OCI-LY3 (cell line): Measurements from ENCODE around the gene LRRFIP2.
"Not testable (repeated sequence)": the region's sequence is repeated elsewhere in the genome, so short reads cannot be mapped to it uniquely, and the experiment has no call there.

Source experiments
- H2AFZ ChIP-seq: fragments of 200-600, 300-600 bp; shearing (Covaris generic); 2 replicates; pipeline ENCODE4 v1.6.0; 2014; ENCODE audit warnings: antibody characterized with exemption, low read depth, low read length
- H3K27ac ChIP-seq: fragments of 200-600, 300-600 bp; sonication (generic); 2 replicates; pipeline ENCODE4 v1.5.1; 2014; ENCODE audit warnings: mild to moderate bottlenecking, low read length, moderate library complexity, mixed read lengths
- H3K27me3 ChIP-seq: fragments of 200-600, 300-600 bp; sonication (generic); 2 replicates; pipeline ENCODE4 v1.6.1; 2014; ENCODE audit warnings: low read depth, low read length, mixed read lengths
- H3K36me3 ChIP-seq: fragments of 200-600, 300-600 bp; sonication (generic); replicated peaks from 2 replicates; pipeline ENCODE3; 2014; ENCODE audit warnings: low read depth, low read length, mixed read lengths
- H3K4me1 ChIP-seq: fragments of 300-600, 200-600 bp; sonication (generic); 2 replicates; pipeline ENCODE4 v1.6.1; 2014; ENCODE audit warnings: low read length, mixed read lengths
- H3K4me2 ChIP-seq: fragments of 200-600, 300-600 bp; sonication (generic); 2 replicates; pipeline ENCODE4 v1.6.1; 2014; ENCODE audit warnings: low read length, mixed read lengths
- H3K4me3 ChIP-seq: fragments of 300-600, 200-600 bp; sonication (generic); 2 replicates; pipeline ENCODE4 v1.5.1; 2014; ENCODE audit warnings: antibody characterized with exemption, mild to moderate bottlenecking, low read length, moderate library complexity
- H3K79me2 ChIP-seq: fragments of 300-600, 200-600 bp; shearing (Covaris generic); 2 replicates; pipeline ENCODE4 v1.6.1; 2014; ENCODE audit warnings: mild to moderate bottlenecking, low read length, mixed read lengths
- H3K9ac ChIP-seq: fragments of 300-600, 200-600 bp; shearing (Covaris generic); 2 replicates; pipeline ENCODE4 v1.6.0; 2014; ENCODE audit warnings: mild to moderate bottlenecking, low read length, moderate library complexity
- H3K9me3 ChIP-seq: fragments of 200-600, 300-600 bp; shearing (Covaris generic); 2 replicates; pipeline ENCODE4 v1.6.1; 2014; ENCODE audit warnings: low read length, mixed read lengths; ENCODE audit not compliant: insufficient read depth
- H4K20me1 ChIP-seq: fragments of 200-600, 300-600 bp; sonication (generic); 2 replicates; pipeline ENCODE4 v1.6.1; 2016; ENCODE audit warnings: low read length, mixed read lengths; ENCODE audit not compliant: insufficient read depth
- CTCF ChIP-seq: fragments of 200-600, 300-600 bp; sonication (generic); IDR thresholded peaks from 2 replicates; pipeline ENCODE4 v1.5.1; 2014; ENCODE audit warnings: antibody characterized with exemption, low read length, low read depth
- EZH2phosphoT487 ChIP-seq: fragments of 200-600 bp; shearing (Covaris generic); IDR thresholded peaks from 2 replicates; pipeline ENCODE4 v1.6.1; 2018; ENCODE audit warnings: antibody characterized with exemption, mixed run types, low read depth

The LRRFIP2 gene

GRCh38 chr3:37216597-37217097 lies 42.3 kb upstream of the LRRFIP2 start:
- no peak for TF ChIP-seq CTCF
- no peak for TF ChIP-seq EZH2phosphoT487
- no peaks in the 10 kb centered on the region for H3K36me3 ChIP-seq
- H4K20me1 ChIP-seq = no peaks in the 10 kb centered on the region
- 0 out of 2 replicates have a peak, but pooled peaks cover 2% of the 10 kb centered on the region for H3K4me1 ChIP-seq
- no peak overlapping the region for H3K9ac ChIP-seq
- H3K4me3 ChIP-seq = no peak overlapping the region
- H2AFZ ChIP-seq = no peak overlapping the region
- H3K27ac ChIP-seq = no peak overlapping the region
- no peaks in the 10 kb centered on the region for H3K27me3 ChIP-seq
- H3K9me3 ChIP-seq = no peaks in the 10 kb centered on the region
- no peak overlapping the region for H3K4me2 ChIP-seq
- H3K79me2 ChIP-seq = no peaks in the 10 kb centered on the region

- Histone ChIP-seq H3K9ac (no peak overlapping the region), H3K9me3 (no peaks in the 10 kb centered on the region), H3K4me2 (no peak overlapping the region), H3K79me2 (no peaks in the 10 kb centered on the region), H3K4me3 (no peak overlapping the region), H3K36me3 (no peaks in the 10 kb centered on the region), H3K27ac (no peak overlapping the region), H4K20me1 (no peaks in the 10 kb centered on the region), H3K4me1 (0 out of 2 replicates have a peak, but pooled peaks cover 2% of the 10 kb centered on the region), H2AFZ (no peak overlapping the region), H3K27me3 (no peaks in the 10 kb centered on the region)
- TF ChIP-seq CTCF = no peak
- no peak for TF ChIP-seq EZH2phosphoT487
Observed at GRCh38 chr3:37214076-37214475, 39.7 kb upstream of the LRRFIP2 start.

GRCh38 chr3:37210230-37210629 lies 35.8 kb upstream of the LRRFIP2 start:
- Histone ChIP-seq H3K9me3 (no peaks in the 10 kb centered on the region), H3K27ac (no peak overlapping the region), H3K4me1 (0 out of 2 replicates have a peak, but pooled peaks cover 2% of the 10 kb centered on the region), H3K27me3 (no peaks in the 10 kb centered on the region), H3K79me2 (no peaks in the 10 kb centered on the region), H2AFZ (no peak overlapping the region), H4K20me1 (no peaks in the 10 kb centered on the region), H3K9ac (no peak overlapping the region), H3K36me3 (no peaks in the 10 kb centered on the region), H3K4me2 (no peak overlapping the region), H3K4me3 (no peak overlapping the region)
- TF ChIP-seq EZH2phosphoT487 = no peak

DNA sequence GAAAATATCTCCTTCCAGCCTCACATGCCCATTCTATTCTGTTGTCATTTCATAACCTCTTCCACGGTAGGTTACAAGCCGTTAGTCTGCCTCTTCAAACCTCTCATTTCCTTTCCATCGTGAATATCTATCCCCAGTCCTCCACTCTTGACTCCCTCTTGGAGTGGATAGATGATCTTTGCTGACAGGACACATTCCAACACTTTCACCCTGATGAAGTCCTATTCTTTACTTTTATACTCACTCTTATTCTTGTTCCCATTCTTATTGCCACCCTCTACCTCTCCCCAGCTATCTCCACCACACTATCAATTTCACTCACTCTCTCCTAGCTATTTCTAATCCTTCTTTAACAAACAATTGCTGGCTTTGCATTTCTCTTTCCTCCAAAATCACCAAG lies 34.2 kb upstream of the LRRFIP2 start:
- H3K4me1 ChIP-seq, H3K4me3 ChIP-seq, H3K27ac ChIP-seq, H3K36me3 ChIP-seq, H3K79me2 ChIP-seq, H3K9me3 ChIP-seq, H3K9ac ChIP-seq, H2AFZ ChIP-seq, H3K4me2 ChIP-seq, H4K20me1 ChIP-seq: not testable (repeated sequence)
- peaks cover 16% of the 10 kb centered on the region for H3K27me3 ChIP-seq

DNA sequence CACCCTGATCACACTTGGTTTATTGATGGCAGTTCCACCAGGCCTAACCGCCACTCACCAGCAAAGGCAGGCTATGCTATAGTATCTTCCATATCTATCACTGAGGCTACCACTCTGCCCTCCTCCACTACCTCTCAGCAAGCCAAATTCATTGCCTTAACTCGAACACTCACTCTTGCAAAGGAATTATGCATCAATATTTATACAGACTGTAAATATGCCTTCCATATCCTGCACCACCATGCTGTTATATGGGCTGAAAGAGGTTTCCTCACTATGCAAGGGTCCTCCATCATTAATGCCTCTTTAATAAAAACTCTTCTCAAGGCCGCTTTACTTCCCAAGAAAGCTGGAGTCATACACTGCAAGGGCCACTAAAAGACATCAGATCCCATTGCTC lies 33.6 kb upstream of the LRRFIP2 start:
- H3K9me3 ChIP-seq, H3K36me3 ChIP-seq, H3K4me3 ChIP-seq, H4K20me1 ChIP-seq, H2AFZ ChIP-seq, H3K4me2 ChIP-seq, H3K79me2 ChIP-seq, H3K27ac ChIP-seq, H3K9ac ChIP-seq, H3K4me1 ChIP-seq: not testable (repeated sequence)
- peaks cover 16% of the 10 kb centered on the region for H3K27me3 ChIP-seq

DNA sequence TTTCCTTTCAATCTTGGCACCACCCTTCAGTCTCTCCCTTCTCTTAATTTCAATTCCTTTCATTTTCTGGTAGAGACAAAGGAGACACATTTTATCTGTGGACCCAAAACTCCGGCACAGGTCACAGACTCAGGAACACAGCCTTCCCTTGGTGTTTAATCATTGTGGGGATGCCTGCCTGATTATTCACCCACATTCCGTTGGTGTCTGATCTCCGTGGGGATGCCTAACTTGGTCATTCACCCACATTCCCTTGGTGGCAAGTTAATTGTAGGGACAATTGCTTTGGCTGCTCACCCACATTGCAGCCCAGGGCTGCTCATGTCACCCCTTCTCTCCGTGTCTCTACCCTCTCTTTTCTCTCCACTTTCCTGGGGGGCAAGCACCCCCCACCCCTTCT lies 31.7 kb upstream of the LRRFIP2 start:
- H3K4me1 ChIP-seq, H3K79me2 ChIP-seq, H3K4me2 ChIP-seq, H3K4me3 ChIP-seq, H3K9me3 ChIP-seq, H3K9ac ChIP-seq, H4K20me1 ChIP-seq, H2AFZ ChIP-seq, H3K27ac ChIP-seq, H3K36me3 ChIP-seq: not testable (repeated sequence)
- H3K27me3 ChIP-seq = peaks cover 16% of the 10 kb centered on the region
